H1 (cell line): ENCODE results near the gene THOP1.

ENCODE experiments used
- BACH1 ChIP-seq: IDR thresholded peaks from 2 replicates; pipeline ENCODE4 v1.6.1; 2012; ENCODE audit warnings: low read length, improper control_type of control experiment
- CTCF ChIP-seq, 3 experiments: IDR thresholded peaks; 1 replicate in 2 of 3; 2 replicates in 1 of 3; pipeline versions ENCODE4 v1.5.1 to v1.6.1; 2011; ENCODE audit warnings: low read length in 3 of 3, mild to moderate bottlenecking in 3 of 3, inconsistent platforms in 2 of 3, low read depth in 1 of 3, moderate library complexity in 1 of 3; ENCODE audit not compliant: insufficient read depth in 1 of 3; ENCODE audit errors: control extremely low read depth in 1 of 3
- EGR1 ChIP-seq: IDR thresholded peaks from 2 replicates; pipeline ENCODE4 v1.6.1; 2011; ENCODE audit warnings: low read depth, low read length, borderline replicate concordance
- EZH2 ChIP-seq: fragments of 200-600 bp; sonication (generic); IDR thresholded peaks from 2 replicates; pipeline ENCODE4 v1.7.1; 2012; ENCODE audit warnings: low read depth, mild to moderate bottlenecking, moderate library complexity, low read length, inconsistent platforms; ENCODE audit not compliant: severe bottlenecking
- KDM1A ChIP-seq: fragments of 200-600, 300-600 bp; sonication (generic); IDR thresholded peaks from 2 replicates; pipeline ENCODE4 v1.7.1; 2016; ENCODE audit warnings: mild to moderate bottlenecking, low read length, borderline replicate concordance
- MAFK ChIP-seq: IDR thresholded peaks from 2 replicates; pipeline ENCODE4 v1.6.1; 2012; ENCODE audit warnings: low read depth, mild to moderate bottlenecking, improper control_type of control experiment, low read length
- POLR2A ChIP-seq, 2 experiments: IDR thresholded peaks; 1 replicate in 1 of 2; 2 replicates in 1 of 2; pipeline ENCODE4 v1.6.1; 2011; ENCODE audit warnings: low read depth in 2 of 2, low read length in 2 of 2, mild to moderate bottlenecking in 2 of 2; ENCODE audit errors: control extremely low read depth in 1 of 2
- POLR2AphosphoS5 ChIP-seq: IDR thresholded peaks from 2 replicates; pipeline ENCODE4 v1.6.1; 2011; ENCODE audit warnings: low read depth, low read length
- YY1 ChIP-seq: IDR thresholded peaks from 2 replicates; pipeline ENCODE4 v1.6.1; 2011; ENCODE audit warnings: low read depth, mild to moderate bottlenecking, low read length

GRCh38 chr19:2814426-2814825 lies 29.1 kb downstream of the THOP1 start:
- TF ChIP-seq MAFK (no peak), CTCF (IDR thresholded peaks at IDR 0.05; ENCODE audit: control extremely low read depth in 1 of 3, insufficient read depth in 1 of 3, low read depth in 1 of 3, low read length in 3 of 3) (no peak), KDM1A (no peak), EZH2 (no peak), POLR2AphosphoS5 (no peak), POLR2A (IDR thresholded peaks at IDR 0.05; ENCODE audit: control extremely low read depth in 1 of 2, low read depth in 2 of 2, low read length in 2 of 2) (no peak), YY1 (no peak), BACH1 (no peak), EGR1 (no peak)
